CD4-positive, alpha-beta T cell treated with Interleukin-21 for 1 hour (primary cell): ENCODE data around the gene ZNRF4.

ENCODE experiments used
- DNase-seq: peaks from one replicate; pipeline ENCODE4 v3.0.0-alpha.2; 2020

Gene ZNRF4

GRCh38 chr19:5443723-5444122 is 11.5 kb upstream of the ZNRF4 start:
- DNase-seq: no peak

- no peak for DNase-seq
These were observed 10.8 kb upstream of the ZNRF4 start for GRCh38 chr19:5444431-5444830.

GRCh38 chr19:5445071-5445470 is 10.1 kb upstream of the ZNRF4 start:
- no peak for DNase-seq

GRCh38 chr19:5445561-5446055 is 9.6 kb upstream of the ZNRF4 start:
- no peak for DNase-seq

GRCh38 chr19:5447700-5448311 is 7.4 kb upstream of the ZNRF4 start:
- DNase-seq: no peak

GRCh38 chr19:5448374-5448773 is 6.8 kb upstream of the ZNRF4 start:
- DNase-seq: no peak

- DNase-seq: no peak
These were observed 4.6 kb upstream of the ZNRF4 start for GRCh38 chr19:5450482-5451126.

- DNase-seq: no peak
These were observed 3.7 kb upstream of the ZNRF4 start for GRCh38 chr19:5451494-5451893.

GRCh38 chr19:5452594-5453565 is 2.3 kb upstream of the ZNRF4 start:
- no peak for DNase-seq

- DNase-seq: no peak
These were observed 474 bp upstream of the ZNRF4 start for GRCh38 chr19:5454743-5455142.

- DNase-seq: no peak
These were observed 1.1 kb downstream of the ZNRF4 start for GRCh38 chr19:5456130-5456840.

GRCh38 chr19:5456841-5457200 is 1.6 kb downstream of the ZNRF4 start:
- DNase-seq: no peak

- no peak for DNase-seq
These were observed 2.5 kb downstream of the ZNRF4 start for GRCh38 chr19:5457709-5458108.

GRCh38 chr19:5458420-5458819 is 3.2 kb downstream of the ZNRF4 start:
- DNase-seq: no peak

GRCh38 chr19:5459360-5459759 is 4.1 kb downstream of the ZNRF4 start:
- no peak for DNase-seq

- no peak for DNase-seq
These were observed 5.5 kb downstream of the ZNRF4 start for GRCh38 chr19:5460748-5461147.

GRCh38 chr19:5463959-5464358 is 8.7 kb downstream of the ZNRF4 start:
- DNase-seq: no peak

- DNase-seq: no peak
These were observed 10.9 kb downstream of the ZNRF4 start for GRCh38 chr19:5466072-5466471.

GRCh38 chr19:5466814-5467291 is 11.6 kb downstream of the ZNRF4 start:
- DNase-seq: no peak

- no peak for DNase-seq
These were observed 15.1 kb downstream of the ZNRF4 start for GRCh38 chr19:5470264-5470671.

- no peak for DNase-seq
These were observed 17.1 kb downstream of the ZNRF4 start for GRCh38 chr19:5472286-5472685.

- no peak for DNase-seq
These were observed 18.4 kb downstream of the ZNRF4 start for GRCh38 chr19:5473646-5474045.
